Measurements from ENCODE around the gene CYLD.

The CYLD gene

DNA sequence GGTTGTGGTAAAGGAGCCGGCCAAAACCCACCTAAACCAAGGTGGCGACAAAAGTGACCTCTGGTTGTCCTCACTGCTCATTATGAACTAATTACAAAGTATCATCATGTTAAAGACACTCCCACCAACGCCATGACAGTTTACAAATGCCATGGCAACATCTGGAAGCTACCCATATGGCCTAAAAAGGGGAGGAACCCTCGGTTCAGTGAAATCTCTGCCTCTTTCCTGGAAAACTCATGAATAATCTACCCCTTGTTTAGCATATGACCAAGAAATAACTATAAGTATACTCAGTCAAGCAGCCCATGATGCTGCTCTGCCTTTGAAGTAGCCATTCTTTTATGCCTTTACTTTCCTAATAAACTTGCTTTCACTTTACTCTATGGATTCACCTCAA is 72.2 kb downstream of the CYLD start:
- Histone ChIP-seq H3K4me3 (replicated peaks; ENCODE audit: insufficient read depth, low read length) (no peak overlapping the region), H3K27me3 (ENCODE audit: insufficient read depth, poor library complexity, severe bottlenecking) (peaks cover 2% of the 10 kb centered on the region), H3K27ac (replicated peaks) (no peak overlapping the region)
- DNase-seq (ENCODE audit: low read depth in 1 of 2, low spot score in 1 of 2), result no peak
- TF ChIP-seq, protein P1, sequence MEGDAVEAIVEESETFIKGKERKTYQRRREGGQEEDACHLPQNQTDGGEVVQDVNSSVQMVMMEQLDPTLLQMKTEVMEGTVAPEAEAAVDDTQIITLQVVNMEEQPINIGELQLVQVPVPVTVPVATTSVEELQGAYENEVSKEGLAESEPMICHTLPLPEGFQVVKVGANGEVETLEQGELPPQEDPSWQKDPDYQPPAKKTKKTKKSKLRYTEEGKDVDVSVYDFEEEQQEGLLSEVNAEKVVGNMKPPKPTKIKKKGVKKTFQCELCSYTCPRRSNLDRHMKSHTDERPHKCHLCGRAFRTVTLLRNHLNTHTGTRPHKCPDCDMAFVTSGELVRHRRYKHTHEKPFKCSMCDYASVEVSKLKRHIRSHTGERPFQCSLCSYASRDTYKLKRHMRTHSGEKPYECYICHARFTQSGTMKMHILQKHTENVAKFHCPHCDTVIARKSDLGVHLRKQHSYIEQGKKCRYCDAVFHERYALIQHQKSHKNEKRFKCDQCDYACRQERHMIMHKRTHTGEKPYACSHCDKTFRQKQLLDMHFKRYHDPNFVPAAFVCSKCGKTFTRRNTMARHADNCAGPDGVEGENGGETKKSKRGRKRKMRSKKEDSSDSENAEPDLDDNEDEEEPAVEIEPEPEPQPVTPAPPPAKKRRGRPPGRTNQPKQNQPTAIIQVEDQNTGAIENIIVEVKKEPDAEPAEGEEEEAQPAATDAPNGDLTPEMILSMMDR (IDR thresholded peaks at IDR 0.05; ENCODE audit: insufficient read depth, low read length), result no peak
- TF ChIP-seq SPI1 (IDR thresholded peaks at IDR 0.05; ENCODE audit: borderline replicate concordance, low read depth), result no peak
- TF ChIP-seq GABPA (IDR thresholded peaks at IDR 0.05; ENCODE audit: low read depth), result no peak
- TF ChIP-seq, protein P2, sequence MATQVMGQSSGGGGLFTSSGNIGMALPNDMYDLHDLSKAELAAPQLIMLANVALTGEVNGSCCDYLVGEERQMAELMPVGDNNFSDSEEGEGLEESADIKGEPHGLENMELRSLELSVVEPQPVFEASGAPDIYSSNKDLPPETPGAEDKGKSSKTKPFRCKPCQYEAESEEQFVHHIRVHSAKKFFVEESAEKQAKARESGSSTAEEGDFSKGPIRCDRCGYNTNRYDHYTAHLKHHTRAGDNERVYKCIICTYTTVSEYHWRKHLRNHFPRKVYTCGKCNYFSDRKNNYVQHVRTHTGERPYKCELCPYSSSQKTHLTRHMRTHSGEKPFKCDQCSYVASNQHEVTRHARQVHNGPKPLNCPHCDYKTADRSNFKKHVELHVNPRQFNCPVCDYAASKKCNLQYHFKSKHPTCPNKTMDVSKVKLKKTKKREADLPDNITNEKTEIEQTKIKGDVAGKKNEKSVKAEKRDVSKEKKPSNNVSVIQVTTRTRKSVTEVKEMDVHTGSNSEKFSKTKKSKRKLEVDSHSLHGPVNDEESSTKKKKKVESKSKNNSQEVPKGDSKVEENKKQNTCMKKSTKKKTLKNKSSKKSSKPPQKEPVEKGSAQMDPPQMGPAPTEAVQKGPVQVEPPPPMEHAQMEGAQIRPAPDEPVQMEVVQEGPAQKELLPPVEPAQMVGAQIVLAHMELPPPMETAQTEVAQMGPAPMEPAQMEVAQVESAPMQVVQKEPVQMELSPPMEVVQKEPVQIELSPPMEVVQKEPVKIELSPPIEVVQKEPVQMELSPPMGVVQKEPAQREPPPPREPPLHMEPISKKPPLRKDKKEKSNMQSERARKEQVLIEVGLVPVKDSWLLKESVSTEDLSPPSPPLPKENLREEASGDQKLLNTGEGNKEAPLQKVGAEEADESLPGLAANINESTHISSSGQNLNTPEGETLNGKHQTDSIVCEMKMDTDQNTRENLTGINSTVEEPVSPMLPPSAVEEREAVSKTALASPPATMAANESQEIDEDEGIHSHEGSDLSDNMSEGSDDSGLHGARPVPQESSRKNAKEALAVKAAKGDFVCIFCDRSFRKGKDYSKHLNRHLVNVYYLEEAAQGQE (IDR thresholded peaks at IDR 0.05; ENCODE audit: insufficient replicate concordance, low read depth), result no peak
- no peak for TF ChIP-seq POLR2AphosphoS5 (IDR thresholded peaks at IDR 0.05; ENCODE audit: low read depth)

DNA sequence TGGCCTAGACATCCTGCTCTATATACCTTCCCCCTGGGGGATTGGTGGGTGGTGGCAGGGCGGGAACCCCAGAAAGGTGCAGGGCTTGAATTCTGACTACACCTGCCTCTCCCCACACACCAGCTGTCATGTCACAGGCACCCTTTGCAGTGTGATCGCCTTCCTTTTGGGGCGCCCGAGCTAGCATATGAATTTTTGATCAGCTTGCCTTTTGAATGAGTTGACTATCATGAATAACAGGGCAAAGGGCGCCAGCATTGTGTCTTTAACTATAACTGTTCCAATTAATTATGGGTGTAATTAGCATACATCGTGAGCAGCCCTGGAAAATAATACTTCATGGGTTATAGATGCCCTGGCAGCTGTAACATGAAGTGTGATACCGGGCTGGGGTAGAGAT is 72.7 kb downstream of the CYLD start:
- TF ChIP-seq, protein P1 (IDR thresholded peaks at IDR 0.05; ENCODE audit: insufficient read depth, low read length), result no peak
- TF ChIP-seq, protein P2 (IDR thresholded peaks at IDR 0.05; ENCODE audit: insufficient replicate concordance, low read depth), result no peak
- TF ChIP-seq GABPA (IDR thresholded peaks at IDR 0.05; ENCODE audit: low read depth), result no peak
- no peak for TF ChIP-seq POLR2AphosphoS5 (IDR thresholded peaks at IDR 0.05; ENCODE audit: low read depth)
- TF ChIP-seq SPI1 (IDR thresholded peaks at IDR 0.05; ENCODE audit: borderline replicate concordance, low read depth), result no peak
- no peak overlapping the region for H3K27ac ChIP-seq (replicated peaks)
- H3K4me3 ChIP-seq (replicated peaks; ENCODE audit: insufficient read depth, low read length), result no peak overlapping the region
- DNase-seq (ENCODE audit: low read depth in 1 of 2, low spot score in 1 of 2), result no peak
- peaks cover 2% of the 10 kb centered on the region for H3K27me3 ChIP-seq (ENCODE audit: insufficient read depth, poor library complexity, severe bottlenecking)

DNA sequence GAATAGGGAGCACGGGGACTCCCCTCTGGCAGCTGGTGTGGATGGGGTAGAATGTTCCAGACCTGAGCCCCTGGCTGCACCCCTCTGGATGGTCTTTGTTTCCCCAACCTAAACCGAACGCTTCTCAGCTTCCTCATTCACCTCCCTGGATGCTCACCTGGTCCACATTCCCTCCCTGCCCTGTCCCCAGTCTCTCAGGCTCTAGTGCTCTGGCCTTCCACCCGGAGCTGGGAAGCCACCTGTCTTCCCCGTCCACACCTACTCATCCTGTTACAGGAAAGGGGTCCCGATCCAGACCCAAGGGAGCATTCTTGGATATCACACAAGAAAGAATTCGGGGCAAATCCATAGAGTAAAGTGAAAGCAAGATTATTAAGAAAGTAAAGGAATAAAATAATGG is 73.5 kb downstream of the CYLD start:
- peaks cover 2% of the 10 kb centered on the region for H3K27me3 ChIP-seq (ENCODE audit: insufficient read depth, poor library complexity, severe bottlenecking)
- TF ChIP-seq, protein P2 (IDR thresholded peaks at IDR 0.05; ENCODE audit: insufficient replicate concordance, low read depth), result no peak
- no peak for TF ChIP-seq SPI1 (IDR thresholded peaks at IDR 0.05; ENCODE audit: borderline replicate concordance, low read depth)
- no peak for DNase-seq (ENCODE audit: low read depth in 1 of 2, low spot score in 1 of 2)
- no peak overlapping the region for H3K27ac ChIP-seq (replicated peaks)
- no peak overlapping the region for H3K4me3 ChIP-seq (replicated peaks; ENCODE audit: insufficient read depth, low read length)
